Measurements from ENCODE around the gene SLC1A4. TPM values are rescaled to one million over a fixed set of nuclear protein-coding genes. Genes with fewer than 3 reads are reported as not detected.

The SLC1A4 gene
- polyA plus RNA-seq (33.8 and 38.0 TPM in 2 replicates), polyA minus RNA-seq (65.0 and 65.2 TPM in 2 replicates)

DNA sequence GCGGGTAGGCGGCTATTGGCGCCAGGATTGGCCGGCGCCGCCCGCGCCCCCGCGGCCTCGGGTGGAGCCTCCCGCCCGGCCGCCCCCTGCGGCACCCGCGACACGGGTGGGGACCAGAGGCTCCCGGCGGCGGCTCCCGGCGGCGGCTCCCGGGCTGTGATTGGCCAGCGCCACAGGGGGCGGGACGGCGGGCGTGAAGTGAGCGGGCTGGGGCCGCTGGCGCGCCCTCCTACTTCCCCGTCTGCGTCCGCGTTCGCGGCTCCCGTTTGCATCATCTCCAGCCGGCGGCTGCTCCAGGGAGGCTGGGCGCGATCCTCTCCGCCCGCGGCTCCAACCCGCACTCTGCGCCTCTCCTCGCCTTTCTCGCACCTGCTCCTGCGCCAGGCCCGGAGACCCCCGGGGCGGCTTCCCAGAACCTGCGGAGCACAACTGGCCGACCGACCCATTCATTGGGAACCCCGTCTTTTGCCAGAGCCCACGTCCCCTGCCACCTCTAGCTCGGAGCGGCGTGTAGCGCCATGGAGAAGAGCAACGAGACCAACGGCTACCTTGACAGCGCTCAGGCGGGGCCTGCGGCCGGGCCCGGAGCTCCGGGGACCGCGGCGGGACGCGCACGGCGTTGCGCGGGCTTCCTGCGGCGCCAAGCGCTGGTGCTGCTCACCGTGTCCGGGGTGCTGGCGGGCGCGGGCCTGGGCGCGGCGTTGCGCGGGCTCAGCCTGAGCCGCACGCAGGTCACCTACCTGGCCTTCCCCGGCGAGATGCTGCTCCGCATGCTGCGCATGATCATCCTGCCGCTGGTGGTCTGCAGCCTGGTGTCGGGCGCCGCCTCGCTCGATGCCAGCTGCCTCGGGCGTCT lies at the start of gene SLC1A4:
Gene SLC1A4 (plus strand): TSS at position 274 of the 856 bp plus-strand sequence. CDS start 245 bp downstream, at position 519.
- Histone ChIP-seq H3K27me3 (ENCODE audit: insufficient read depth, low read depth, low read length) (no peaks in the 10 kb centered on the region), H3K27ac (ENCODE audit: low read length) (peak within 1 kb of the TSS; percentile 95)

DNA sequence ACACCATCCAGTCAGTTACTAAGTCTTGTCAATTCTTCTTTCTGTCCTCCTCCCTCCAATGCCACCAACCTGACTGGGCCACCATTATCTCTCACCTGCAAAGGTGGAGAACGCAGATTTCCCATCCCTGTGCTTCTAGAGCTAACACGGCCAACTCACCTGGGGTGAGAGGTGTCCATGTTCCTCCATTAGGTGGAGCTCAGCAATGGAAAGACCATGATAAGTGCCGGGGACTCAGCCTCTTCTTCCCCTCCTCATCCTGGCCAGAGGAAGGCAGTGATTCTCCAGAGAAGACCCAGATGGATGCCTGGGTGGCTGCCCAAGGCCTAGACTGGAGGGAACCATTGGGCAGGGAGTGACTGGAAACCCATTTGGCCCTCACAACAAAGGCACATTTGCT lies 48.1 kb upstream of the SLC1A4 start:
- TF ChIP-seq POLR2AphosphoS5 (IDR thresholded peaks at IDR 0.05) = no peak
- no peak for TF ChIP-seq SMC3 (conservative IDR thresholded peaks at IDR 0.05; ENCODE audit: poor library complexity)
- TF ChIP-seq MXI1 (conservative IDR thresholded peaks at IDR 0.05; ENCODE audit: poor library complexity, severe bottlenecking) = no peak
- TF ChIP-seq EZH2 (IDR thresholded peaks at IDR 0.05; ENCODE audit: borderline replicate concordance, insufficient read depth, low read length, poor library complexity, severe bottlenecking) = no peak
- TF ChIP-seq, protein P1, sequence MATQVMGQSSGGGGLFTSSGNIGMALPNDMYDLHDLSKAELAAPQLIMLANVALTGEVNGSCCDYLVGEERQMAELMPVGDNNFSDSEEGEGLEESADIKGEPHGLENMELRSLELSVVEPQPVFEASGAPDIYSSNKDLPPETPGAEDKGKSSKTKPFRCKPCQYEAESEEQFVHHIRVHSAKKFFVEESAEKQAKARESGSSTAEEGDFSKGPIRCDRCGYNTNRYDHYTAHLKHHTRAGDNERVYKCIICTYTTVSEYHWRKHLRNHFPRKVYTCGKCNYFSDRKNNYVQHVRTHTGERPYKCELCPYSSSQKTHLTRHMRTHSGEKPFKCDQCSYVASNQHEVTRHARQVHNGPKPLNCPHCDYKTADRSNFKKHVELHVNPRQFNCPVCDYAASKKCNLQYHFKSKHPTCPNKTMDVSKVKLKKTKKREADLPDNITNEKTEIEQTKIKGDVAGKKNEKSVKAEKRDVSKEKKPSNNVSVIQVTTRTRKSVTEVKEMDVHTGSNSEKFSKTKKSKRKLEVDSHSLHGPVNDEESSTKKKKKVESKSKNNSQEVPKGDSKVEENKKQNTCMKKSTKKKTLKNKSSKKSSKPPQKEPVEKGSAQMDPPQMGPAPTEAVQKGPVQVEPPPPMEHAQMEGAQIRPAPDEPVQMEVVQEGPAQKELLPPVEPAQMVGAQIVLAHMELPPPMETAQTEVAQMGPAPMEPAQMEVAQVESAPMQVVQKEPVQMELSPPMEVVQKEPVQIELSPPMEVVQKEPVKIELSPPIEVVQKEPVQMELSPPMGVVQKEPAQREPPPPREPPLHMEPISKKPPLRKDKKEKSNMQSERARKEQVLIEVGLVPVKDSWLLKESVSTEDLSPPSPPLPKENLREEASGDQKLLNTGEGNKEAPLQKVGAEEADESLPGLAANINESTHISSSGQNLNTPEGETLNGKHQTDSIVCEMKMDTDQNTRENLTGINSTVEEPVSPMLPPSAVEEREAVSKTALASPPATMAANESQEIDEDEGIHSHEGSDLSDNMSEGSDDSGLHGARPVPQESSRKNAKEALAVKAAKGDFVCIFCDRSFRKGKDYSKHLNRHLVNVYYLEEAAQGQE (IDR thresholded peaks at IDR 0.05; ENCODE audit: borderline replicate concordance) = no peak
- no peak for TF ChIP-seq TAF1 (IDR thresholded peaks at IDR 0.05; ENCODE audit: low read depth)
- no peak for TF ChIP-seq RAD21 (conservative IDR thresholded peaks at IDR 0.05)
- no peak for TF ChIP-seq EP300 (conservative IDR thresholded peaks at IDR 0.05; ENCODE audit: poor library complexity, severe bottlenecking)
- TF ChIP-seq, protein P2, sequence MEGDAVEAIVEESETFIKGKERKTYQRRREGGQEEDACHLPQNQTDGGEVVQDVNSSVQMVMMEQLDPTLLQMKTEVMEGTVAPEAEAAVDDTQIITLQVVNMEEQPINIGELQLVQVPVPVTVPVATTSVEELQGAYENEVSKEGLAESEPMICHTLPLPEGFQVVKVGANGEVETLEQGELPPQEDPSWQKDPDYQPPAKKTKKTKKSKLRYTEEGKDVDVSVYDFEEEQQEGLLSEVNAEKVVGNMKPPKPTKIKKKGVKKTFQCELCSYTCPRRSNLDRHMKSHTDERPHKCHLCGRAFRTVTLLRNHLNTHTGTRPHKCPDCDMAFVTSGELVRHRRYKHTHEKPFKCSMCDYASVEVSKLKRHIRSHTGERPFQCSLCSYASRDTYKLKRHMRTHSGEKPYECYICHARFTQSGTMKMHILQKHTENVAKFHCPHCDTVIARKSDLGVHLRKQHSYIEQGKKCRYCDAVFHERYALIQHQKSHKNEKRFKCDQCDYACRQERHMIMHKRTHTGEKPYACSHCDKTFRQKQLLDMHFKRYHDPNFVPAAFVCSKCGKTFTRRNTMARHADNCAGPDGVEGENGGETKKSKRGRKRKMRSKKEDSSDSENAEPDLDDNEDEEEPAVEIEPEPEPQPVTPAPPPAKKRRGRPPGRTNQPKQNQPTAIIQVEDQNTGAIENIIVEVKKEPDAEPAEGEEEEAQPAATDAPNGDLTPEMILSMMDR (IDR thresholded peaks at IDR 0.05; ENCODE audit: poor library complexity, severe bottlenecking) = no peak
- H3K4me2 ChIP-seq (ENCODE audit: low read length) = no peak overlapping the region

More for the DNA sequence above, at the start of gene SLC1A4:
- Histone ChIP-seq H3F3A (ENCODE audit: insufficient read depth, low read length, poor library complexity, severe bottlenecking) (no peaks in the 10 kb centered on the region), H4K20me1 (ENCODE audit: insufficient read depth) (no peaks in the 10 kb centered on the region), H3K36me3 (ENCODE audit: insufficient read depth, low read length) (no peaks in the 10 kb centered on the region), H3K9me2 (ENCODE audit: insufficient read depth, low read length) (no peaks in the 10 kb centered on the region), H3K9ac (ENCODE audit: low read length) (peak within 1 kb of the TSS; percentile 97), H3K79me2 (replicated peaks; ENCODE audit: insufficient read depth, low read length) (peaks cover 27% of the 10 kb centered on the region), H2AFZ (ENCODE audit: low read depth, low read length) (peak within 1 kb of the TSS; percentile 93), H3K4me2 (ENCODE audit: low read length) (peak within 1 kb of the TSS; percentile 99), H3K9me3 (ENCODE audit: low read length) (no peaks in the 10 kb centered on the region), H3K4me3 (ENCODE audit: low read length) (peak within 1 kb of the TSS; percentile 96)
- TF ChIP-seq RAD21 (conservative IDR thresholded peaks at IDR 0.05) (peak; percentile 35), TAF1 (IDR thresholded peaks at IDR 0.05; ENCODE audit: low read depth) (peak; percentile 59), EP300 (conservative IDR thresholded peaks at IDR 0.05; ENCODE audit: poor library complexity, severe bottlenecking) (no peak), MXI1 (conservative IDR thresholded peaks at IDR 0.05; ENCODE audit: poor library complexity, severe bottlenecking) (peak; percentile 67), POLR2AphosphoS5 (IDR thresholded peaks at IDR 0.05) (peak; percentile 87)
- TF ChIP-seq, protein P2 (IDR thresholded peaks at IDR 0.05; ENCODE audit: poor library complexity, severe bottlenecking) = no peak
- TF ChIP-seq, protein P1 (IDR thresholded peaks at IDR 0.05; ENCODE audit: borderline replicate concordance) = peak; percentile 79

More for the DNA sequence above, 48.1 kb upstream of the SLC1A4 start:
- H3F3A ChIP-seq (ENCODE audit: insufficient read depth, low read length, poor library complexity, severe bottlenecking) = no peaks in the 10 kb centered on the region
- H3K9ac ChIP-seq (ENCODE audit: low read length) = no peak overlapping the region
- H3K9me2 ChIP-seq (ENCODE audit: insufficient read depth, low read length) = no peaks in the 10 kb centered on the region
- no peaks in the 10 kb centered on the region for H3K27me3 ChIP-seq (ENCODE audit: insufficient read depth, low read depth, low read length)
- H4K20me1 ChIP-seq (ENCODE audit: insufficient read depth) = no peaks in the 10 kb centered on the region
- H3K4me3 ChIP-seq (ENCODE audit: low read length) = no peak overlapping the region
- no peak overlapping the region for H2AFZ ChIP-seq (ENCODE audit: low read depth, low read length)
- no peaks in the 10 kb centered on the region for H3K9me3 ChIP-seq (ENCODE audit: low read length)
- no peak overlapping the region for H3K27ac ChIP-seq (ENCODE audit: low read length)
- no peaks in the 10 kb centered on the region for H3K79me2 ChIP-seq (replicated peaks; ENCODE audit: insufficient read depth, low read length)
- H3K36me3 ChIP-seq (ENCODE audit: insufficient read depth, low read length) = no peaks in the 10 kb centered on the region

Data from neural cell (in vitro differentiated cells).